ENCODE measurements around the gene PRICKLE2.

Gene PRICKLE2

GRCh38 chr3:64067506-64068346 is 157.5 kb downstream of the PRICKLE2 start:
- TF ChIP-seq, protein P1, sequence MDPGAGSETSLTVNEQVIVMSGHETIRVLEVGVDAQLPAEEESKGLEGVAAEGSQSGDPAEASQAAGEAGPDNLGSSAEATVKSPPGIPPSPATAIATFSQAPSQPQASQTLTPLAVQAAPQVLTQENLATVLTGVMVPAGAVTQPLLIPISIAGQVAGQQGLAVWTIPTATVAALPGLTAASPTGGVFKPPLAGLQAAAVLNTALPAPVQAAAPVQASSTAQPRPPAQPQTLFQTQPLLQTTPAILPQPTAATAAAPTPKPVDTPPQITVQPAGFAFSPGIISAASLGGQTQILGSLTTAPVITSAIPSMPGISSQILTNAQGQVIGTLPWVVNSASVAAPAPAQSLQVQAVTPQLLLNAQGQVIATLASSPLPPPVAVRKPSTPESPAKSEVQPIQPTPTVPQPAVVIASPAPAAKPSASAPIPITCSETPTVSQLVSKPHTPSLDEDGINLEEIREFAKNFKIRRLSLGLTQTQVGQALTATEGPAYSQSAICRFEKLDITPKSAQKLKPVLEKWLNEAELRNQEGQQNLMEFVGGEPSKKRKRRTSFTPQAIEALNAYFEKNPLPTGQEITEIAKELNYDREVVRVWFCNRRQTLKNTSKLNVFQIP (CRISPR knock-in tag; IDR thresholded peaks at IDR 0.05; ENCODE audit: borderline replicate concordance, low read depth): no peak
- TF ChIP-seq TCF4 (CRISPR knock-in tag; IDR thresholded peaks at IDR 0.05; ENCODE audit: borderline replicate concordance): peak; percentile 21; the same call in 1 of the 2 replicates
- no peak for TF ChIP-seq ZNF8 (CRISPR knock-in tag; IDR thresholded peaks at IDR 0.05)
- ATAC-seq: no peak; the same call in 2 of the 3 replicates

DNA sequence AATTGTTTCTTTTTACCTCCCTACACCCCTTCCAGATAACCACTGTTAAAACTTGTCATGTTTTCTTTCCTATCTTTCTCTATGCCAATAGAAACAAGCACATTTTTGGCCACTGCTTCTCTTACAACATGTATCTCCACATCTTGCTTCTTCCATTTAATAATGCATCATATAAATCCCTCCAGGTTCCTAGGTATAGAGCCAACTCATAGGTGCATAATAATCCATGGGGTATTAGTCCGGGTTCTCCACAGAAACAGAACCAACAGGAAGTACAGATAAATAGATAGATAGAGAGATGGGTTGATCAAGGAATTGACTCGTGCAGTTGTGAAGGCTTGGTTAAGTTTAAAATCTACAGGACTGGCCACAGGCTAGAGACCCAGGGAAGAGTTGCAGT is 160.5 kb downstream of the PRICKLE2 start:
- ATAC-seq: no peak
- no peak for TF ChIP-seq PPARA (CRISPR knock-in tag; IDR thresholded peaks at IDR 0.05; ENCODE audit: borderline replicate concordance)
- TF ChIP-seq ZFP3 (CRISPR knock-in tag; IDR thresholded peaks at IDR 0.05): no peak
- TF ChIP-seq CREB5 (CRISPR knock-in tag; IDR thresholded peaks at IDR 0.05; ENCODE audit: low read depth): no peak
- no peak for TF ChIP-seq ZNF70 (CRISPR knock-in tag; IDR thresholded peaks at IDR 0.05)
- no peak for TF ChIP-seq PATZ1 (CRISPR knock-in tag; IDR thresholded peaks at IDR 0.05; ENCODE audit: borderline replicate concordance)
- no peak for TF ChIP-seq OSR1 (CRISPR knock-in tag; IDR thresholded peaks at IDR 0.05)
- TF ChIP-seq BACH2 (CRISPR knock-in tag; IDR thresholded peaks at IDR 0.05; ENCODE audit: borderline replicate concordance): no peak
- TF ChIP-seq ZNF565 (CRISPR knock-in tag; conservative IDR thresholded peaks at IDR 0.05; ENCODE audit: low read depth): no peak
- TF ChIP-seq GLIS3 (CRISPR knock-in tag; IDR thresholded peaks at IDR 0.05): no peak
- TF ChIP-seq, protein P1 (CRISPR knock-in tag; IDR thresholded peaks at IDR 0.05; ENCODE audit: borderline replicate concordance, low read depth): no peak
- no peak for TF ChIP-seq ARNTL (CRISPR knock-in tag; IDR thresholded peaks at IDR 0.05; ENCODE audit: borderline replicate concordance, low read depth)
- TF ChIP-seq, protein P2, sequence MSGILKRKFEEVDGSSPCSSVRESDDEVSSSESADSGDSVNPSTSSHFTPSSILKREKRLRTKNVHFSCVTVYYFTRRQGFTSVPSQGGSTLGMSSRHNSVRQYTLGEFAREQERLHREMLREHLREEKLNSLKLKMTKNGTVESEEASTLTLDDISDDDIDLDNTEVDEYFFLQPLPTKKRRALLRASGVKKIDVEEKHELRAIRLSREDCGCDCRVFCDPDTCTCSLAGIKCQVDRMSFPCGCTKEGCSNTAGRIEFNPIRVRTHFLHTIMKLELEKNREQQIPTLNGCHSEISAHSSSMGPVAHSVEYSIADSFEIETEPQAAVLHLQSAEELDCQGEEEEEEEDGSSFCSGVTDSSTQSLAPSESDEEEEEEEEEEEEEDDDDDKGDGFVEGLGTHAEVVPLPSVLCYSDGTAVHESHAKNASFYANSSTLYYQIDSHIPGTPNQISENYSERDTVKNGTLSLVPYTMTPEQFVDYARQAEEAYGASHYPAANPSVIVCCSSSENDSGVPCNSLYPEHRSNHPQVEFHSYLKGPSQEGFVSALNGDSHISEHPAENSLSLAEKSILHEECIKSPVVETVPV (CRISPR knock-in tag; IDR thresholded peaks at IDR 0.05): no peak
- no peak for TF ChIP-seq CSDC2 (CRISPR knock-in tag; IDR thresholded peaks at IDR 0.05)
- TF ChIP-seq, protein P3, sequence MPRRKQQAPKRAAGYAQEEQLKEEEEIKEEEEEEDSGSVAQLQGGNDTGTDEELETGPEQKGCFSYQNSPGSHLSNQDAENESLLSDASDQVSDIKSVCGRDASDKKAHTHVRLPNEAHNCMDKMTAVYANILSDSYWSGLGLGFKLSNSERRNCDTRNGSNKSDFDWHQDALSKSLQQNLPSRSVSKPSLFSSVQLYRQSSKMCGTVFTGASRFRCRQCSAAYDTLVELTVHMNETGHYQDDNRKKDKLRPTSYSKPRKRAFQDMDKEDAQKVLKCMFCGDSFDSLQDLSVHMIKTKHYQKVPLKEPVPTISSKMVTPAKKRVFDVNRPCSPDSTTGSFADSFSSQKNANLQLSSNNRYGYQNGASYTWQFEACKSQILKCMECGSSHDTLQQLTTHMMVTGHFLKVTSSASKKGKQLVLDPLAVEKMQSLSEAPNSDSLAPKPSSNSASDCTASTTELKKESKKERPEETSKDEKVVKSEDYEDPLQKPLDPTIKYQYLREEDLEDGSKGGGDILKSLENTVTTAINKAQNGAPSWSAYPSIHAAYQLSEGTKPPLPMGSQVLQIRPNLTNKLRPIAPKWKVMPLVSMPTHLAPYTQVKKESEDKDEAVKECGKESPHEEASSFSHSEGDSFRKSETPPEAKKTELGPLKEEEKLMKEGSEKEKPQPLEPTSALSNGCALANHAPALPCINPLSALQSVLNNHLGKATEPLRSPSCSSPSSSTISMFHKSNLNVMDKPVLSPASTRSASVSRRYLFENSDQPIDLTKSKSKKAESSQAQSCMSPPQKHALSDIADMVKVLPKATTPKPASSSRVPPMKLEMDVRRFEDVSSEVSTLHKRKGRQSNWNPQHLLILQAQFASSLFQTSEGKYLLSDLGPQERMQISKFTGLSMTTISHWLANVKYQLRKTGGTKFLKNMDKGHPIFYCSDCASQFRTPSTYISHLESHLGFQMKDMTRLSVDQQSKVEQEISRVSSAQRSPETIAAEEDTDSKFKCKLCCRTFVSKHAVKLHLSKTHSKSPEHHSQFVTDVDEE (CRISPR knock-in tag; IDR thresholded peaks at IDR 0.05): no peak
- no peak for TF ChIP-seq ISL1 (CRISPR knock-in tag; IDR thresholded peaks at IDR 0.05)
- no peak for TF ChIP-seq ZNF8 (CRISPR knock-in tag; IDR thresholded peaks at IDR 0.05)
- TF ChIP-seq TCF4 (CRISPR knock-in tag; IDR thresholded peaks at IDR 0.05; ENCODE audit: borderline replicate concordance): no peak
- TF ChIP-seq TOX (CRISPR knock-in tag; IDR thresholded peaks at IDR 0.05; ENCODE audit: borderline replicate concordance): no peak
- TF ChIP-seq ZC3H10 (CRISPR knock-in tag; IDR thresholded peaks at IDR 0.05): no peak
- no peak for TF ChIP-seq ZFP30 (CRISPR knock-in tag; IDR thresholded peaks at IDR 0.05)

All from SK-N-SH treated with all-trans-retinoic acid at 6 μM for 48 hours (cell line).